Endodermal cell (in vitro differentiated cells): ENCODE results near the gene NCBP3. TPM values are rescaled to one million over a fixed set of nuclear protein-coding genes. Genes with fewer than 3 reads are reported as not detected.

Experiments
- DNase-seq: peaks from one replicate; pipeline ENCODE4 v3.0.0-alpha.2; 2017
- H3K27ac ChIP-seq: 2 replicates; pipeline ENCODE4 v1.5.1; 2013; ENCODE audit warnings: mild to moderate bottlenecking, low read depth, low read length, moderate library complexity
- H3K27me3 ChIP-seq: 2 replicates; pipeline ENCODE4 v1.6.1; 2013; ENCODE audit warnings: mild to moderate bottlenecking, low read length, moderate library complexity; ENCODE audit not compliant: insufficient read depth, control insufficient read depth, poor library complexity, severe bottlenecking
- H3K36me3 ChIP-seq: 2 replicates; pipeline ENCODE4 v1.7.0; 2013; ENCODE audit warnings: mild to moderate bottlenecking, low read length, moderate library complexity; ENCODE audit not compliant: control insufficient read depth, insufficient read depth
- H3K4me1 ChIP-seq: one replicate; pipeline ENCODE4 v1.7.0; 2013; ENCODE audit warnings: low read length; ENCODE audit not compliant: control insufficient read depth, insufficient read depth
- H3K4me3 ChIP-seq: 2 replicates; pipeline ENCODE4 v1.5.1; 2013; ENCODE audit warnings: mild to moderate bottlenecking, low read length, moderate library complexity
- H3K9ac ChIP-seq: 2 replicates; pipeline ENCODE4 v1.6.1; 2013; ENCODE audit warnings: mild to moderate bottlenecking, low read length, moderate library complexity; ENCODE audit not compliant: poor library complexity, severe bottlenecking; ENCODE audit errors: extremely low read depth
- H3K9me3 ChIP-seq: 2 replicates; pipeline ENCODE4 v1.6.1; 2013; ENCODE audit warnings: mild to moderate bottlenecking, low read length, moderate library complexity; ENCODE audit not compliant: control insufficient read depth
- H3K27ac Mint-ChIP-seq: 2 replicates; pipeline ENCODE4 v1.8.0; 2020; ENCODE audit warnings: mixed read lengths
- H3K27me3 Mint-ChIP-seq: 2 replicates; pipeline ENCODE4 v1.8.0; 2021; ENCODE audit warnings: mild to moderate bottlenecking, mixed read lengths; ENCODE audit not compliant: insufficient read depth
- H3K36me3 Mint-ChIP-seq: 2 replicates; pipeline ENCODE4 v1.8.0; 2020; ENCODE audit warnings: low read depth, mixed read lengths
- H3K4me1 Mint-ChIP-seq: 2 replicates; pipeline ENCODE4 v1.8.0; 2020; ENCODE audit warnings: mixed read lengths
- H3K4me3 Mint-ChIP-seq: 2 replicates; pipeline ENCODE4 v1.8.0; 2020; ENCODE audit warnings: mild to moderate bottlenecking, moderate library complexity, mixed read lengths
- H3K9me3 Mint-ChIP-seq: 2 replicates; pipeline ENCODE4 v1.8.0; 2020; ENCODE audit warnings: mild to moderate bottlenecking, mixed read lengths
- CTCF ChIP-seq: fragments of 200-600 bp; sonication (generic); conservative IDR thresholded peaks from 2 replicates; pipeline ENCODE4 v1.5.0; 2021; ENCODE audit warnings: antibody characterized with exemption, mild to moderate bottlenecking
- WGBS, 2 experiments: methylation state at CpG; one replicate each; pipeline versions ENCODE4 v1.1.5 to v1.1.7; 2013; ENCODE audit warnings: missing lambda C conversion rate in 2 of 2, mixed read lengths in 1 of 2; ENCODE audit not compliant: insufficient coverage in 1 of 2, insufficient read length in 1 of 2; 5-methylcytosine and 5-hydroxymethylcytosine counted together
- total RNA-seq, 2 donors: library from RNA; stranded (reverse); fragmentation: NEBNext Ultra II Directional in 1 of 2; extraction: Animal tissue kit (Norgen Biotek cat#: 25700) in 1 of 2; gene quantifications; 2 replicates in 1 of 2; 3 replicates in 1 of 2; pipeline ENCODE4 v1.2.1, GENCODE V29; 2021

The NCBP3 gene
- total RNA-seq, 2 donors from 2014 or later: 74.5 to 75.9 TPM

DNA sequence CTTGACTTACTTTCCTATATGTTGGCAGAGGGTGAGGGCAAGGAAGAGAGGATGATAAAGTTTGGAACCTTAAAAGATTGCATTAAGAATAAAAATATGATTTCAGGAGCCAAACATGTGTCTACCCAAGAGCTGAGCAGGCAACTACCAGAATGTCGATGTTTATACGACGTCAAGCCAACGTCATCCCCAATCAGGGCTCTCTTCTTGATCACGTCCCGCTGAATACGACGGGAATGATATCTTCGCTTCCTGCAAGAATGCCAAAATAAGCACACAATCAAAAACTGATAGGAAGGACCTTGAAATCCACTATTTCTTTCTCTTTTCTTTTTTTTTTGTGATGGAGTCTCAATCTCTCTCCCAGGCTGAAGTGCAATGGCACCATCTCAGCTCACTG lies 24.9 kb downstream of the NCBP3 start:
- H3K27me3 ChIP-seq: no peaks in the 10 kb centered on the region
- Mint-ChIP-seq H3K36me3 (peaks cover 69% of the 10 kb centered on the region), H3K4me3 (no peak overlapping the region), H3K27me3 (no peaks in the 10 kb centered on the region), H3K9me3 (no peaks in the 10 kb centered on the region), H3K27ac (no peak overlapping the region), H3K4me1 (no peaks in the 10 kb centered on the region)
- DNase-seq: no peak
- no peak overlapping the region for H3K27ac ChIP-seq
- H3K4me1 ChIP-seq: no peaks in the 10 kb centered on the region
- no peaks in the 10 kb centered on the region for H3K9me3 ChIP-seq
- TF ChIP-seq CTCF: no peak
- H3K36me3 ChIP-seq: peaks cover 93% of the 10 kb centered on the region
- H3K9ac ChIP-seq: no peak overlapping the region
- WGBS, 2 experiments: 96 to 100% methylated on average over 8 to 9 of the region's 9 CpGs
- H3K4me3 ChIP-seq: no peak overlapping the region

GRCh38 chr17:3818786-3819185 lies 27.3 kb downstream of the NCBP3 start:
- no peak for DNase-seq
- no peaks in the 10 kb centered on the region for H3K4me1 Mint-ChIP-seq
- peaks cover 88% of the 10 kb centered on the region for H3K36me3 ChIP-seq
- H3K27ac ChIP-seq: no peak overlapping the region
- TF ChIP-seq CTCF: no peak
- H3K27me3 Mint-ChIP-seq: no peaks in the 10 kb centered on the region
- peaks cover 70% of the 10 kb centered on the region for H3K36me3 Mint-ChIP-seq
- H3K9me3 ChIP-seq: no peaks in the 10 kb centered on the region
- H3K27me3 ChIP-seq: no peaks in the 10 kb centered on the region
- no peak overlapping the region for H3K4me3 Mint-ChIP-seq
- H3K9me3 Mint-ChIP-seq: no peaks in the 10 kb centered on the region
- H3K4me1 ChIP-seq: no peaks in the 10 kb centered on the region
- no peak overlapping the region for H3K27ac Mint-ChIP-seq
- H3K9ac ChIP-seq: no peak overlapping the region
- WGBS, 2 experiments: 93 to 95% methylated on average over 6 of the region's 6 CpGs
- H3K4me3 ChIP-seq: no peak overlapping the region

- Histone ChIP-seq H3K9me3 (no peaks in the 10 kb centered on the region), H3K9ac (no peak overlapping the region), H3K27ac (no peak overlapping the region), H3K4me1 (no peaks in the 10 kb centered on the region), H3K36me3 (peaks cover 89% of the 10 kb centered on the region), H3K27me3 (no peaks in the 10 kb centered on the region), H3K4me3 (no peak overlapping the region)
- Mint-ChIP-seq H3K36me3 (peaks cover 72% of the 10 kb centered on the region), H3K4me1 (no peaks in the 10 kb centered on the region), H3K4me3 (no peak overlapping the region), H3K9me3 (no peaks in the 10 kb centered on the region), H3K27ac (no peak overlapping the region), H3K27me3 (no peaks in the 10 kb centered on the region)
- 96 to 97% methylated on average over 10 to 12 of the region's 12 CpGs for WGBS, 2 experiments
- no peak for TF ChIP-seq CTCF
- no peak for DNase-seq
Measured at GRCh38 chr17:3817851-3818605, 28.0 kb downstream of the NCBP3 start.
